Stomach (tissue), 9 donors: Measurements from ENCODE around the gene TRMO. TPM values are rescaled to one million over a fixed set of nuclear protein-coding genes. Genes with fewer than 3 reads are reported as not detected.

Experiments
- DNase-seq, 2 donors: peaks; one replicate each; pipeline versions ENCODE4 v3.0.0 to v3.0.0-alpha.2; 2013 to 2019
- H3K27ac ChIP-seq, 5 donors: fragments of 200-600 bp in 4 of 5; sonication (generic) in 4 of 5; one replicate each; pipeline ENCODE4 v1.5.1; 2013 to 2019; ENCODE audit warnings: mild to moderate bottlenecking in 1 of 5, moderate library complexity in 1 of 5
- H3K27me3 ChIP-seq, 3 donors: fragments of 200-600 bp; sonication (generic); one replicate each; pipeline ENCODE4 v1.5.1; 2017 to 2019; ENCODE audit warnings: mixed run types in 1 of 3
- H3K36me3 ChIP-seq, 4 donors: fragments of 200-600 bp; sonication (generic); 1 replicate in 3 of 4; 2 replicates in 1 of 4; pipeline ENCODE4 v1.5.1; 2016 to 2019
- H3K4me1 ChIP-seq, 4 donors: fragments of 200-600 bp; sonication (generic); one replicate each; pipeline ENCODE4 v1.5.1; 2016 to 2019
- H3K4me3 ChIP-seq, 4 donors: fragments of 200-600 bp; sonication (generic) in 3 of 4; one replicate each; pipeline ENCODE4 v1.5.1; 2016 to 2019; ENCODE audit warnings: mild to moderate bottlenecking in 1 of 4
- H3K9me3 ChIP-seq, 4 donors: fragments of 200-600 bp; sonication (generic); one replicate each; pipeline ENCODE4 v1.5.1; 2016 to 2019
- CTCF ChIP-seq, 7 experiments: fragments of 450-650 bp in 4 of 7; fragments of 200-600 bp in 3 of 7; sonication (generic) in 3 of 7; IDR thresholded peaks; one replicate each; pipeline ENCODE4 v1.5.1; 2016 to 2019; ENCODE audit warnings: antibody characterized with exemption in 7 of 7, control low read depth in 2 of 7, mild to moderate bottlenecking in 1 of 7
- EP300 ChIP-seq: sonication (generic); formaldehyde crosslinking; IDR thresholded peaks from one replicate; pipeline ENCODE4 v1.6.1; 2017; ENCODE audit warnings: antibody characterized with exemption
- POLR2A ChIP-seq, 4 donors: fragments of 450-650 bp; IDR thresholded peaks; one replicate each; pipeline ENCODE4 v1.6.1; 2016; ENCODE audit warnings: antibody characterized with exemption in 4 of 4, control low read depth in 2 of 4, mild to moderate bottlenecking in 1 of 4, moderate library complexity in 1 of 4
- POLR2AphosphoS5 ChIP-seq, 3 donors: sonication (generic); formaldehyde crosslinking; IDR thresholded peaks; one replicate each; pipeline ENCODE4 v1.6.1; 2016; ENCODE audit warnings: antibody characterized with exemption in 3 of 3
- WGBS, 5 donors: extraction: QIAGEN DNeasy Blood & Tissue Kit in 3 of 5; methylation state at CpG; one replicate each; pipeline versions ENCODE4 v1.1.5 to v1.1.7; 2013 to 2018; 5-methylcytosine and 5-hydroxymethylcytosine counted together
- intact Hi-C: fragments of 100-400 bp; cut with DNase I; formaldehyde crosslinking; loops from one replicate; pipeline ENCODE4 v1.15.1; 2023; ENCODE audit warnings: low total_unique reads
- polyA plus RNA-seq, 3 donors: library from polyadenylated mRNA; stranded (reverse); fragments of 200-250 nt; gene quantifications; one replicate each; pipeline ENCODE4 v1.2.3, GENCODE V29; 2013
- total RNA-seq, 5 donors: library from RNA; depleted of rRNA; stranded (reverse); fragments of >200 nt; gene quantifications; one replicate each; pipeline versions ENCODE4 v1.1.0 to v1.2.3, GENCODE V29; 2014 to 2016
- donor health status: healthy with polysubstance abuse.
- donor health status: Bipolar disorder and iron deficiency.
- donor health status: healthy.

Gene TRMO
- total and polyA plus RNA-seq, 8 donors = 2.9 to 98.2 (median 10.4) TPM

DNA sequence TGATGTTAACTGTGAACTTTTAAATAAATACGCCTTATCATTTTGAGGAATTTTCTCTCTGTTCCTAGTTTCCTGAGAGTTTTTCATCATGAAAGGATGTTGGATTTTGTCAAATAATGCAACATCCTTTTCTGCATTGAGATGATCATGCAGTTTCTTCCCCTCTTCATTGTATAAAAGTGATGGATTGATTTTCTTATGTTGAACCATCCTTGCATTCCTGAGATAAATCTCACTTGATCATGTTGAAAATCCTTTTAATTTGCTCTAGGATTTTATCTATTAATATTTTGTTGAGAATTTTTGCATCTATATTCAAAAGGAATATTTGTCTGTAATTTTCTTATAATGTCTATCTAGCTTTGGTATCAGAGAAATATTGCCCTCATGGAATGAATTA is 56.0 kb downstream of the TRMO start:
- no peak for DNase-seq
- H3K36me3 ChIP-seq = no peaks in the 10 kb centered on the region
- no peak for TF ChIP-seq POLR2AphosphoS5 (IDR thresholded peaks at IDR 0.05)
- TF ChIP-seq POLR2A (IDR thresholded peaks at IDR 0.05) = no peak
- TF ChIP-seq CTCF (IDR thresholded peaks at IDR 0.05) = no peak
- TF ChIP-seq EP300 = no peak
- peaks cover 0 to 51% (median 10%) of the 10 kb centered on the region in 3 donors for H3K27me3 ChIP-seq
- WGBS, 5 donors = 97 to 100% (median 99%) methylated on average over 1 of the region's 1 CpG
- peaks cover 0 to 23% (median 21%) of the 10 kb centered on the region in 4 donors for H3K9me3 ChIP-seq
- H3K4me1 ChIP-seq = no peaks in the 10 kb centered on the region
- H3K4me3 ChIP-seq = no peak overlapping the region
- H3K27ac ChIP-seq = no peak overlapping the region
- intact Hi-C loops = no loop called here

DNA sequence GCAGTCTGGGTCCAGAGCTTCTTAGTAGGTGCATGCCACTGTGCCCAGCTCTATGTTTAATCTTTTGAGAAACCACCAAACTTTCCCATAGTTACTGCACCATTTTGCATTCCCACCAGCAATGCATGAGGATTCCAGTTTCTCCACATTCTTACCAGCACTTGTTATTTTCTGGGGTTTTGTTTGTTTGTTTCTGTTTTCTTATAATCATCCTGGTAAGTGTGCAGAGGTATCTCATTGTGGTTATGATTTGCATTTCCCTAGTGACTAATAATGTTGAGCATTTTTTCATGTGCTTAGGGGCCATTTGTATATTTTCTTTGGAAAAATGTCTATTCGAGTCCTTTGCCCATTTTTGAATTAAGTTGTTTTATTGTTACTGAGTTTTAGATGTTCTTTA is 57.9 kb downstream of the TRMO start:
- no peaks in the 10 kb centered on the region for H3K4me1 ChIP-seq
- no peak for TF ChIP-seq POLR2AphosphoS5 (IDR thresholded peaks at IDR 0.05)
- TF ChIP-seq EP300 = no peak
- no peaks in the 10 kb centered on the region for H3K36me3 ChIP-seq
- intact Hi-C loops = no loop called here
- peaks cover 7 to 67% (median 27%) of the 10 kb centered on the region in 3 donors for H3K27me3 ChIP-seq
- H3K27ac ChIP-seq = no peak overlapping the region
- 68 to 76% (median 70%) methylated on average over 1 of the region's 1 CpG for WGBS, 5 donors
- no peak for DNase-seq
- H3K9me3 ChIP-seq = peaks cover 0 to 23% (median 21%) of the 10 kb centered on the region in 4 donors
- H3K4me3 ChIP-seq = no peak overlapping the region

DNA sequence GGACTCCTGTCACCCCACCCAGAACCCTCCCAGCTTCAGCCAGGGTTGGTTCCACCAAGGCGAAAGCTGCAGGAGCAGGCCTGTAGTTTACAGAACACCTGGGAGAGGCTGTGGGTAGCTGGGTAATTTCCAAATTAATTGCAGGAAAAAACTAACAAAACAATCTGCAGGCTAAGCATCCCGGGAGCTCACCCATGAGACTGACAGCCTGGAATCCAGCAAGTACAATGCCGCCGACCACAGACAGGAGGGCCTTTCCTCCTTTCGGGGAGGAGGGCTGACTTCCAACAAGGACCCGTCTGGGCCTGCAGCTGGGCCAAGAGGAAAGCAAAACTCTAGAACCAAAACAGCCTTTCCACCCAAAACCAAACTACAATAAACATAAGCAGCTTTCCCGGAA is 59.0 kb downstream of the TRMO start:
- no peak overlapping the region for H3K4me3 ChIP-seq
- H3K9me3 ChIP-seq = peaks cover 0 to 23% (median 21%) of the 10 kb centered on the region in 4 donors
- H3K27me3 ChIP-seq = peaks cover 7 to 78% (median 36%) of the 10 kb centered on the region in 3 donors
- no peak overlapping the region for H3K27ac ChIP-seq
- no peaks in the 10 kb centered on the region for H3K36me3 ChIP-seq
- no peak for DNase-seq
- 57 to 66% (median 62%) methylated on average over 7 of the region's 7 CpGs for WGBS, 5 donors
- intact Hi-C loops = no loop called here
- TF ChIP-seq POLR2AphosphoS5 (IDR thresholded peaks at IDR 0.05) = no peak
- no peak for TF ChIP-seq EP300
- TF ChIP-seq CTCF (IDR thresholded peaks at IDR 0.05) = no peak
- TF ChIP-seq POLR2A (IDR thresholded peaks at IDR 0.05) = no peak
- no peaks in the 10 kb centered on the region for H3K4me1 ChIP-seq

DNA sequence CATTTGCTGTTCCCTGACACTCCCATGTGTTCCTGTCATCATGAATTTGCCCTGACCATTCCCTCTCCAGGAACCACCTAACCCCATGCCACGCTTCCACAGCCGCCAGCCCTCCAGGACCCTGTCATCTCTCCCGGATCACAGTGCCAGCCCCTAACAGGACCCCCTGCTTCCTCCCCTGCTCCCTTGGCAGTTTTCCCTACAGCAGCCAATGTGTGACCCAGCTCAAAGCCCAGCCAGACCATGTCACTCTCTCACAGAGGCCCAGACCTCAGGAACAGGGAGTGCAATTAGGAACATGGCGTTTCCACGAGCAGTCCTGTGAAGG is 61.2 kb downstream of the TRMO start:
- 67 to 85% (median 81%) methylated on average over 5 of the region's 5 CpGs for WGBS, 5 donors
- DNase-seq = no peak
- Histone ChIP-seq H3K4me3 (no peak overlapping the region), H3K27ac (no peak overlapping the region), H3K27me3 (peaks cover 21 to 95% (median 58%) of the 10 kb centered on the region in 3 donors), H3K36me3 (no peaks in the 10 kb centered on the region), H3K4me1 (peaks cover 0 to 10% (median 5%) of the 10 kb centered on the region in 4 donors), H3K9me3 (peaks cover 0 to 12% (median 9%) of the 10 kb centered on the region in 4 donors)
- intact Hi-C loops = no loop called here
- TF ChIP-seq POLR2AphosphoS5 (IDR thresholded peaks at IDR 0.05) = no peak
- TF ChIP-seq EP300 = no peak
- no peak for TF ChIP-seq POLR2A (IDR thresholded peaks at IDR 0.05)
- no peak for TF ChIP-seq CTCF (IDR thresholded peaks at IDR 0.05)

- H3K4me3 ChIP-seq = no peak overlapping the region
- no peak overlapping the region for H3K27ac ChIP-seq
- H3K9me3 ChIP-seq = peaks cover 0 to 8% (median 4%) of the 10 kb centered on the region in 4 donors
- H3K27me3 ChIP-seq = peaks cover 21 to 95% (median 63%) of the 10 kb centered on the region in 3 donors
- peaks cover 0 to 10% (median 5%) of the 10 kb centered on the region in 4 donors for H3K4me1 ChIP-seq
- 39 to 47% (median 46%) methylated on average over 9 to 10 of the region's 10 CpGs for WGBS, 5 donors
- TF ChIP-seq POLR2A (IDR thresholded peaks at IDR 0.05) = no peak
- TF ChIP-seq EP300 = no peak
- no peak for TF ChIP-seq CTCF (IDR thresholded peaks at IDR 0.05)
- TF ChIP-seq POLR2AphosphoS5 (IDR thresholded peaks at IDR 0.05) = no peak
- no peaks in the 10 kb centered on the region for H3K36me3 ChIP-seq
- no peak for DNase-seq
- intact Hi-C loops = no loop called here
Measured at GRCh38 chr9:97860451-97861147, 61.7 kb downstream of the TRMO start.
